HAP-1 (cell line): ENCODE data around the gene PEX10.

Experiments
- DNase-seq, 2 experiments: peaks; one replicate each; pipeline ENCODE4 v3.0.0-alpha.2; 2016 to 2020; ENCODE audit warnings: low spot score in 2 of 2
- H3K27me3 ChIP-seq: fragments of 250-450 bp; sonication (Bioruptor Pico); 2 replicates; pipeline ENCODE4 v1.5.1; 2020; ENCODE audit warnings: low read depth, mild to moderate bottlenecking, moderate library complexity
- H3K36me3 ChIP-seq: fragments of 250-450 bp; sonication (Bioruptor Pico); replicated peaks from 2 replicates; pipeline ENCODE4 v1.5.1; 2020; ENCODE audit warnings: mild to moderate bottlenecking
- H3K4me1 ChIP-seq: fragments of 250-450 bp; sonication (Bioruptor Pico); 2 replicates; pipeline ENCODE4 v1.5.1; 2020; ENCODE audit warnings: mild to moderate bottlenecking
- H3K4me3 ChIP-seq: fragments of 250-450 bp; sonication (Bioruptor Pico); 2 replicates; pipeline ENCODE4 v1.5.1; 2020; ENCODE audit warnings: mild to moderate bottlenecking, moderate library complexity
- H3K9me3 ChIP-seq: fragments of 250-450 bp; sonication (Bioruptor Pico); 2 replicates; pipeline ENCODE4 v1.5.1; 2020; ENCODE audit warnings: mild to moderate bottlenecking, moderate library complexity
- in situ Hi-C: fragments of 300-500 bp; cut with MboI; formaldehyde crosslinking; loops from 3 replicates; pipeline ENCODE4 v1.14.3; 2020; ENCODE audit warnings: low sequenced_read_pairs, inconsistent platforms, mixed read lengths

The PEX10 gene

DNA sequence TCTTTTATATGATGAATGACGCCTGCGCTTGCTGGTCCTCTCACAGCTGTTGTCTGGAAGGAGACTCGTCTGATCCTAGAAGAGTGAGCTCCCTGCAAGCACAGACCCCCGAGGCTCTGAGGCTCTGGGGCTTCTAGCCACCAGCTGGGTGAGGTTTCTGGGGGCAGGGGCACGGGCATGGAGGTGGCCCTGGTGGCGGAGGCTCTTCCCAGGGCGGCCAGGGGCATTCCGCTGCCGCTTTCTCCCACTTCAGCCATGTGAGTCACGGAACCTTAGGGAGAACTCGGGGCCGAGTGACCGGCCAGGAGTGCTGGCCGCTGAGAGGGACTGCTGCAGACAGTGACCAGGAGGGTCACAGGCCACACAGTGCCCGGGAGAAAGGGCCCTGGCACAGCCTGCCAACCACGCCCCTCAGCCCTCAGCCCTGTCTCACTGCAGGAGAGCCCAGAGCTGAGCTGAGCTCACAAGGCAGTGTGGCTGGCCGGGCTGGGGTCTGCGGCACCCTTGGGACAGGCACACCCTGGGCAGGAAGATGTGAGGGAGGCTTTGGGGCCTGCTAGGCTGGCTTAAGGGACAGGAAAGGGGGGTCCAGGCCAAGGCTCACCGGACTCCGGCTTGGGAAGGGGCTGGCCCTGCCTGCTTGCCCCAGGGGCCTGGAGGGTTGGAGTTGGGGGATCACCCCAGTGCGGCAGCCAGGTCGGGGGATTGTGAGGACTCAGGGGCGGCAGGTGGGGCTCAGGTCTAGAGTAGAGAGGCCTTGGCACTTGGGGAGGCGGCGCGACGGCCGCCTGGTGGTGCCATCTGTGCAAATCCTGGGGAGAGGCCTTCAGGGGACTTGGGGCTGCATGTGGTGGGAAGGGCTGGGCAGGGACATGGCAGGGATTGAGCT lies 56.7 kb downstream of the PEX10 start:
- no peaks in the 10 kb centered on the region for H3K27me3 ChIP-seq
- H3K4me3 ChIP-seq: no peak overlapping the region
- no peak for DNase-seq
- in situ Hi-C loops: no loop called here
- H3K4me1 ChIP-seq: no peaks in the 10 kb centered on the region
- H3K36me3 ChIP-seq: no peaks in the 10 kb centered on the region
- H3K9me3 ChIP-seq: no peaks in the 10 kb centered on the region

DNA sequence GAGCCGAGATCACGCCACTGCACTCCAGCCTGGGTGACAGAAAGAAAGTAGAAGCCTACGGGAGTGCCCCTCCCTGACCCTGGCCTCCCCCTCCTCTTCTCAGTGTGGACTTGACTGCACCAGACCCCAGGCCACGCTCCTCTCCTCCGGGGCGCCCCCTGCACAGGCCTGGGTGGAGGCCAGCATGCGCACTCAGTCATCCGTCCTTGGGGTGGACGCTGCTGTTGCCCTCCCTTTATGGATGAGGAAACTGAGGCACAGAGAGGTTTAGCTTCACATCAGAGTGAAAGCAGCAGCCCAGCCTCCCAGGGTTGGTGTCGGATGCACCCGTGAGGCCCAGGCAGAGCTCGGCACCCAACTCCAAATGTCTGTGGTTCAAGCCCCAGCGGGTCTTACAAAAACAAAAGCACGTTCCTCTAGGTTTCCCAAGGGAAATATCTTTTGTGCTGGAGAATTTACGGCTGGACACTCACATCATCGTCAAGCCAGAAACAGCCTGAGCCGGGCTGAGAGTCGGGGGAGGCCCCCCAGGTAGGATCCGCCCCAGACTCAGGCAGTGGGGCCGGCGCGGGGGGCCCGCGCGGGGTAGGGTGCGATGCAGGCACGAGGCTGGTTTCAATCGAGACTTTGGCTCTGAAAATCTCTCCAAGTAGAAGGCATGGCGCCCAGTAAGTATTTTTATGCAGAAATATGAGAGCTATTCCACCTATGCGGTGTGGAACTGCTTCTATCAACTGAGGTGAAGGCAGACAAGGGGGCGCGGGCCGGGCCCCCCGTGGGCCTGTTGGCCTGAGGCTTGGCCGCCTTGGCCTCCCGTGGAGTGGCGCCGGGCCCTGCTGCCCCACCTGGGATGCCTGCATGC lies 57.6 kb downstream of the PEX10 start:
- Histone ChIP-seq H3K9me3 (no peaks in the 10 kb centered on the region), H3K4me1 (no peaks in the 10 kb centered on the region), H3K27me3 (no peaks in the 10 kb centered on the region), H3K4me3 (no peak overlapping the region), H3K36me3 (no peaks in the 10 kb centered on the region)
- in situ Hi-C loops: no loop called here
- no peak for DNase-seq
